ENCODE data around the gene PLA2G15.
A peak's percentile ranks its signal among the peaks of the same experiment; 100 is the strongest.

Gene PLA2G15

GRCh38 chr16:68237243-68238028 is 7.7 kb upstream of the PLA2G15 start (continued):
- TF ChIP-seq ZNF501 (tag by site-specific recombination; IDR thresholded peaks at IDR 0.05) = no peak
- no peak for TF ChIP-seq ZNF580 (tag by site-specific recombination; IDR thresholded peaks at IDR 0.05)
- no peak for TF ChIP-seq ZNF366 (tag by site-specific recombination; conservative IDR thresholded peaks at IDR 0.05)
- TF ChIP-seq ZNF510 (tag by site-specific recombination; IDR thresholded peaks at IDR 0.05; ENCODE audit: insufficient replicate concordance) = no peak
- TF ChIP-seq ZNF670 (tag by site-specific recombination; IDR thresholded peaks at IDR 0.05; ENCODE audit: low read depth) = no peak
- TF ChIP-seq GLI2 (tag by site-specific recombination; IDR thresholded peaks at IDR 0.05; ENCODE audit: borderline replicate concordance, low read depth) = no peak
- peak; percentile 74 for TF ChIP-seq PRDM1 (tag by site-specific recombination; IDR thresholded peaks at IDR 0.05)

DNA sequence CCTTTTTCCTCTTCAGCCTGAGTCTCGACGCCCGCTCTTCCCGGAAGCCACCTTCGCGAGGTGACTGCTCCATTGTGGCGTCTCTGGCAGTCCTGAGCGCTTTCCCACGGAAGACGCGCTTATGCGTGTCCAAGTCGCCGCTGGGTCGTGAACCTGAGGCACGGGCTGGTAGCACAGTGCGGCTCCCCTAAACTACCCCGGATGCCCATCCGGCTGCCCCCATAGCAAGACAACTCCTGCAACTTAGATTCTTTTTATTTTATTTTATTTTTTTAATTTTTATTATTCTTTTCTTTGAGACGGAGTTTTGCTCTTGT is 7.2 kb upstream of the PLA2G15 start:
- Histone ChIP-seq H3K36me3 (ENCODE audit: control insufficient read depth in 2 of 2, insufficient read depth in 1 of 2, low read length in 2 of 2) (peaks cover 0 to 5% of the 10 kb centered on the region in 2 experiments; a peak in 1 of 3 replicates), H3K4me1 (ENCODE audit: control insufficient read depth, insufficient read depth, low read length) (peaks cover 7% of the 10 kb centered on the region; the same call in 1 of the 2 replicates), H3K4me3 (ENCODE audit: low read depth, low read length) (peak overlapping the region; percentile 40), H3K27ac (ENCODE audit: extremely low read depth, low read depth, low read length) (peak overlapping the region; percentile 55; the same call in 1 of the 2 replicates), H3K9me3 (ENCODE audit: control insufficient read depth, insufficient read depth, low read depth, low read length) (no peaks in the 10 kb centered on the region)
- ChIA-PET POLR2A (interaction anchor here (0.5 to 3.3 kb wide), 10 partner anchors 10 to 209 kb away, joined by 3 to 34 read pairs (median 10); partner anchors contain the start of genes NFATC3, PRMT7, SLC7A6 and SLC7A6OS), CTCF (interaction anchor here (0.9 kb wide), 1 partner anchor 90 kb away, joined by 3 read pairs; no protein-coding TSS in a partner anchor)
- TF ChIP-seq MZF1 (tag by site-specific recombination; IDR thresholded peaks at IDR 0.05; ENCODE audit: borderline replicate concordance) (0 out of 2 replicates have a peak, but pooled peaks have one; percentile 22), ZNF777 (tag by site-specific recombination; IDR thresholded peaks at IDR 0.05; ENCODE audit: borderline replicate concordance) (peak; percentile 60; the same call in 1 of the 2 replicates), ZNF394 (tag by site-specific recombination; IDR thresholded peaks at IDR 0.05; ENCODE audit: borderline replicate concordance) (no peak), ZFHX2 (tag by site-specific recombination; conservative IDR thresholded peaks at IDR 0.05) (no peak)

GRCh38 chr16:68242085-68242484 is 3.1 kb upstream of the PLA2G15 start:
- ChIA-PET CTCF (no interaction called here), POLR2A (interaction anchor here (0.7 kb wide), 1 partner anchor 12 kb away, joined by 3 read pairs; no protein-coding TSS in a partner anchor)
- 0 out of 2 replicates have a peak, but pooled peaks cover 5% of the 10 kb centered on the region for H3K4me1 ChIP-seq (ENCODE audit: control insufficient read depth, insufficient read depth, low read length)

More at GRCh38 chr16:68242085-68242484, 3.1 kb upstream of the PLA2G15 start:
- no peak overlapping the region for H3K4me3 ChIP-seq (ENCODE audit: low read depth, low read length)
- no peak overlapping the region for H3K27ac ChIP-seq (ENCODE audit: extremely low read depth, low read depth, low read length)
- H3K36me3 ChIP-seq (ENCODE audit: control insufficient read depth in 2 of 2, insufficient read depth in 1 of 2, low read length in 2 of 2) = no peaks in the 10 kb centered on the region
- no peak for TF ChIP-seq ZNF76 (tag by site-specific recombination; IDR thresholded peaks at IDR 0.05; ENCODE audit: borderline replicate concordance, low read depth)
- no peak for TF ChIP-seq MYNN (tag by site-specific recombination; IDR thresholded peaks at IDR 0.05; ENCODE audit: borderline replicate concordance)
- TF ChIP-seq ZNF16 (tag by site-specific recombination; IDR thresholded peaks at IDR 0.05; ENCODE audit: low read depth) = no peak
- TF ChIP-seq ZNF654 (tag by site-specific recombination; IDR thresholded peaks at IDR 0.05; ENCODE audit: low read depth) = no peak
- no peak for TF ChIP-seq ZNF777 (tag by site-specific recombination; IDR thresholded peaks at IDR 0.05; ENCODE audit: borderline replicate concordance)
- no peak for TF ChIP-seq ZNF398 (tag by site-specific recombination; IDR thresholded peaks at IDR 0.05)
- TF ChIP-seq ZNF174 (tag by site-specific recombination; IDR thresholded peaks at IDR 0.05) = no peak
- TF ChIP-seq ZNF660 (tag by site-specific recombination; IDR thresholded peaks at IDR 0.05) = no peak
- TF ChIP-seq ZNF335 (tag by site-specific recombination; conservative IDR thresholded peaks at IDR 0.05) = no peak
- TF ChIP-seq ZNF555 (tag by site-specific recombination; conservative IDR thresholded peaks at IDR 0.05) = no peak
- no peak for TF ChIP-seq ZBTB48 (tag by site-specific recombination; IDR thresholded peaks at IDR 0.05)
- no peak for TF ChIP-seq ZNF521 (tag by site-specific recombination; IDR thresholded peaks at IDR 0.05)
- TF ChIP-seq ZNF302 (tag by site-specific recombination; IDR thresholded peaks at IDR 0.05; ENCODE audit: low read depth) = no peak
- H3K9me3 ChIP-seq (ENCODE audit: control insufficient read depth, insufficient read depth, low read depth, low read length) = no peaks in the 10 kb centered on the region

Measured in HEK293 (cell line).